Epithelial cell of esophagus (primary cell): ENCODE results near the gene GADL1.

Experiments
- DNase-seq: peaks from one replicate; pipeline ENCODE4 v3.0.0; 2010; ENCODE audit warnings: low read depth
- H3K4me3 ChIP-seq: 2 replicates; pipeline ENCODE4 v1.5.1; 2011; ENCODE audit warnings: mild to moderate bottlenecking, low read length, control low read depth
- CTCF ChIP-seq: IDR thresholded peaks from 2 replicates; pipeline ENCODE4 v1.5.1; 2011; ENCODE audit warnings: low read depth, mild to moderate bottlenecking, low read length, control low read depth, inconsistent platforms; ENCODE audit not compliant: insufficient read depth; ENCODE audit errors: missing control alignments

Gene GADL1

GRCh38 chr3:30826531-30826942 is 67.9 kb downstream of the GADL1 start:
- TF ChIP-seq CTCF, result no peak
- DNase-seq, result no peak

GRCh38 chr3:30819067-30819798 is 75.2 kb downstream of the GADL1 start:
- no peak overlapping the region for H3K4me3 ChIP-seq
- TF ChIP-seq CTCF, result no peak
- DNase-seq, result no peak

More at GRCh38 chr3:30826531-30826942, 67.9 kb downstream of the GADL1 start:
- H3K4me3 ChIP-seq, result no peak overlapping the region

- no peak overlapping the region for H3K4me3 ChIP-seq
- TF ChIP-seq CTCF, result no peak
- DNase-seq, result no peak
Observed at GRCh38 chr3:30813734-30814133, 80.7 kb downstream of the GADL1 start.

- H3K4me3 ChIP-seq, result no peak overlapping the region
- TF ChIP-seq CTCF, result no peak
- no peak for DNase-seq
Observed at GRCh38 chr3:30811151-30811795, 83.2 kb downstream of the GADL1 start.

GRCh38 chr3:30810625-30811024 is 83.8 kb downstream of the GADL1 start:
- no peak for TF ChIP-seq CTCF
- DNase-seq, result no peak
- no peak overlapping the region for H3K4me3 ChIP-seq

- no peak for DNase-seq
- H3K4me3 ChIP-seq, result no peak overlapping the region
- TF ChIP-seq CTCF, result no peak
Observed at GRCh38 chr3:30805695-30806094, 88.8 kb downstream of the GADL1 start.

- DNase-seq, result no peak
- no peak overlapping the region for H3K4me3 ChIP-seq
- no peak for TF ChIP-seq CTCF
Observed at GRCh38 chr3:30804984-30805383, 89.5 kb downstream of the GADL1 start.
